ENCODE results near the gene MT1X.
"Not testable (repeated sequence)": the region's sequence is repeated elsewhere in the genome, so short reads cannot be mapped to it uniquely, and the experiment has no call there.

Gene MT1X

DNA sequence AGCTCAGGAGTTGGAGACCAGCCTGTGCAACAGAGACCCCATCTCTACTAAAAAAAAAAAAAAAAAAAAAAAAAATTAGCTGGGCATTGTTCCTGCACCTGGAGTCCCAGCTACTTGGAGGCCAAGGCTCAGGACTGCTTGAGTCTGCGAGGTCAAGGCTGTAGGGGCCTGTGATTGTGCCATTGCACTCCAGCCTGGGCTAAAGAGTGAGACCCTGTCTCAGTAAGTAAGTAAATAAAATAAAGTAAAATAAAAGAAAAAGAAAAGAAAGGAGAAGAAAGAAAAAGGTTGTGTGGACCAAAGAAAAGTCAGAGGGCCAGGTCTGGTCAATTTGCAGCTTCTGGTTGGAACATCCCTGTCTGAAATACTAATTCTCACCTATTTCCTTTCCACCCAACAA lies 18.4 kb downstream of the MT1X start:
- in situ Hi-C loops (cut with MboI; ENCODE audit: low pct_unique_long_range_greater_than_20kb, low sequenced_read_pairs) = no loop called here
- no peak for DNase-seq

GRCh38 chr16:56701534-56701933 lies 19.3 kb downstream of the MT1X start:
- in situ Hi-C loops (cut with MboI; ENCODE audit: low pct_unique_long_range_greater_than_20kb, low sequenced_read_pairs) = no loop called here
- no peak for DNase-seq

- in situ Hi-C loops (cut with MboI; ENCODE audit: low pct_unique_long_range_greater_than_20kb, low sequenced_read_pairs) = no loop called here
- DNase-seq = no peak
Measured at GRCh38 chr16:56702836-56703235, 20.6 kb downstream of the MT1X start.

GRCh38 chr16:56708525-56709442 lies 26.5 kb downstream of the MT1X start:
- DNase-seq = no peak
- in situ Hi-C loops (cut with MboI; ENCODE audit: low pct_unique_long_range_greater_than_20kb, low sequenced_read_pairs) = no loop called here

DNA sequence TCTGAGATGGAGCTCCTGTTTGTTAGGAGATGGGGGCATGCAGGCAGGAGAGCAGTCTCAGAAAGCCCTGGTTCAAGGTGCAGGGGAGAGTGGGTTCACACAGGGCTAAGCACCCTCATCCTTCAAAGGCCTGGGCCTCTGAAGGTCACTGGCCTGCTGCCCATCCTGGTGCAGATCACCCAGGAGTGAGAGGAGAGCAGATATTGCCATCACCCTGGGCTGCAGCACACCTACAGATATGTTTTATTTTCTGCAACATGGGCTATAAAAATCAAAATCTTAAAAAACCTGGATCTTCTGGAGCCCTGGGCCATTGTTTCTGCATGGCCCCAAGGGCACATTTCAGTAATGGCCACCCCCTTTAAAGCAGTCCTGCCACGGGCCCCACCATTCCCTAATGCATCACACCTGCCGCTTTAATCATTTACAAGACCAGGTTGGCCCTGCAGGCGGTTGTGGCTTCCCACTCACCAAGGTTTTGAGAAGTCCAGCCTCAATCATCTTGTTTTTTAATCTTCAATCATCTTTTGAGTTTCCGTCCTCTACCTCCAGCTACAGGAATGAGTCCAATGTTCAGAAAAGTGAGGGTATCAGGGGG lies 27.3 kb downstream of the MT1X start:
- DNase-seq = no peak
- in situ Hi-C loops (cut with MboI; ENCODE audit: low pct_unique_long_range_greater_than_20kb, low sequenced_read_pairs) = no loop called here

GRCh38 chr16:56710181-56710737 lies 28.0 kb downstream of the MT1X start:
- DNase-seq = no peak
- in situ Hi-C loops (cut with MboI; ENCODE audit: low pct_unique_long_range_greater_than_20kb, low sequenced_read_pairs) = no loop called here

GRCh38 chr16:56711862-56712261 lies 29.6 kb downstream of the MT1X start:
- no peak for DNase-seq
- in situ Hi-C loops (cut with MboI; ENCODE audit: low pct_unique_long_range_greater_than_20kb, low sequenced_read_pairs) = no loop called here

GRCh38 chr16:56713794-56714193 lies 31.5 kb downstream of the MT1X start:
- in situ Hi-C loops (cut with MboI; ENCODE audit: low pct_unique_long_range_greater_than_20kb, low sequenced_read_pairs) = no loop called here
- DNase-seq = no peak

GRCh38 chr16:56715126-56715525 lies 32.9 kb downstream of the MT1X start:
- in situ Hi-C loops (cut with MboI; ENCODE audit: low pct_unique_long_range_greater_than_20kb, low sequenced_read_pairs) = no loop called here
- DNase-seq = no peak

GRCh38 chr16:56716761-56717160 lies 34.5 kb downstream of the MT1X start:
- DNase-seq = no peak
- in situ Hi-C loops (cut with MboI; ENCODE audit: low pct_unique_long_range_greater_than_20kb, low sequenced_read_pairs) = no loop called here

DNA sequence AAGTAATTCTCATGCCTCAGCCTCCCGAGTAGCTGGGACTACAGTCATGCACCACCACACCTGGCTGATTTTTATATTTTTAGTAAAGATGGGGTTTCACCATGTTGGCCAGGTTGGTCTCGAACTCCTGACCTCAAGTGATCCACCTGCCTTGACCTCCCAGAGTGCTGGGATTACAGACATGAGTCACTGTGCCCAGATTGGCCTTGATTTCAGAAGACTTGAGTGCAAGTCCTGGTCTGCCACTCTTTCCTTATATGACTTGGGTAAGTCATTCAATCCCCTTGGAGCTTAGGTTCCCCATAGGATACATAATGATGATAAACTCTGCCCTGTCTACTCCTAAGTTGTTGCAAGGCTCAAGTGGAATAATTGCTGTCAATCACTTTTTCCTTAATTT lies 35.3 kb downstream of the MT1X start:
- DNase-seq; in situ Hi-C loops (cut with MboI; ENCODE audit: low pct_unique_long_range_greater_than_20kb, low sequenced_read_pairs): not testable (repeated sequence)

DNA sequence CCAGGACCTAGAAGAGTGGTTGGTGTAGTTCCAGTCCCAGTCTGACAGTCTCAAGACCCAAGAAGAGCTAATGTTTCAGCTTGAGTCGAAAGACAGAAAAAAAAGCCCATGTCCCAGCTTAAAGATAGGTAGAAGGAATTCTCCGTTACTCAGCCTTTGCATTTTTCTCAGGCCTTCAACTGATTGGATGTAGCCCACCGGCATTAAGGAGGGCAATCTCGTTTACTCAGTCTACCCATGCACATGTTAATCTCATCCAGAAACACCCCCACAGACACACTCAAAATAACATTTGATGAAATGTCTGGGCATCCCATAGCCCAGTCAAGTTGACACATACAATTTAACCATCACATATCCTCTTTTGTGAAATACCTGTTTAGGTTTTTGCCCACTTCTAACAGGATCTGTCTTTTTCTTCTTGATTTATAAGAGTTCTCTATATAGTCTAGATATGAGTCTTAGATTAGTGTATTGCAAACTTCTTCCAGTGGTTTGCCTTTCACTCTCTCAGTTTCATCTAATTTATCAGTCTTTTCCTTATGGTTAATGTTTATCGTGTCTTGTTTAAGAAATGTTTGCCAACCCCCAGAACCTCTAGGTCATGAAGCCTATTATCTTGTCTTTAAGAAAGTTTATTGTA lies 40.1 kb downstream of the MT1X start:
- in situ Hi-C loops (cut with MboI; ENCODE audit: low pct_unique_long_range_greater_than_20kb, low sequenced_read_pairs) = no loop called here
- DNase-seq = no peak

DNA sequence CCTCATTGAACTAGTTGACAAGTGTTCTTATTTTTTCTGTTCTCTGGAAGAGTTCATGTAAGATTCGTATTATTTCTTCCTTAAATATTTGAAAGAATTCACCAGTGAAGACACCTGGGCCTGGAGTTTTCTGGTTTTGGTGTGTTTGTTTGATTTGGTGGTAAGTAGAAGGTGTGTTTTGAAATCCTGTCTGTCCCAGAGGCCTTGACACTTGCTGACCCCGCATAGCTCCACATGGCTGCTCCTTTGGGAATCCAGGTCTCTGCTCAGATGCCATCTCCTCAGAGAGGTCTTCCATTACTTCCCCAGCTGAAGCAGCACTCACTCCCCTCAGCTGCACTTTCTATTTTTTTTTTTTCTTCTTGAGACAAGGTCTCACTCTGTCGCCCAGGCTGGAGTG lies 41.9 kb downstream of the MT1X start:
- DNase-seq = no peak
- in situ Hi-C loops (cut with MboI; ENCODE audit: low pct_unique_long_range_greater_than_20kb, low sequenced_read_pairs) = no loop called here

- in situ Hi-C loops (cut with MboI; ENCODE audit: low pct_unique_long_range_greater_than_20kb, low sequenced_read_pairs) = no loop called here
Measured at GRCh38 chr16:56726283-56726682, 44.0 kb downstream of the MT1X start.

GRCh38 chr16:56726926-56727325 lies 44.7 kb downstream of the MT1X start:
- DNase-seq = no peak
- in situ Hi-C loops (cut with MboI; ENCODE audit: low pct_unique_long_range_greater_than_20kb, low sequenced_read_pairs) = no loop called here

More at GRCh38 chr16:56726283-56726682, 44.0 kb downstream of the MT1X start:
- no peak for DNase-seq

GRCh38 chr16:56728027-56728426 lies 45.8 kb downstream of the MT1X start:
- in situ Hi-C loops (cut with MboI; ENCODE audit: low pct_unique_long_range_greater_than_20kb, low sequenced_read_pairs) = no loop called here
- no peak for DNase-seq

GRCh38 chr16:56728980-56729734 lies 46.9 kb downstream of the MT1X start:
- in situ Hi-C loops (cut with MboI; ENCODE audit: low pct_unique_long_range_greater_than_20kb, low sequenced_read_pairs) = no loop called here
- DNase-seq = peak; percentile 62

GRCh38 chr16:56729735-56730662 lies 47.7 kb downstream of the MT1X start, which contains the start of gene NUP93:
NUP93 (plus strand) TSS chr16:56730129; CDS start chr16:56748248, 18,119 bp downstream.
- DNase-seq = peak; percentile 87
- in situ Hi-C loops (cut with MboI; ENCODE audit: low pct_unique_long_range_greater_than_20kb, low sequenced_read_pairs) = no loop called here
